Measurements from ENCODE around the gene MSH3.

DNA sequence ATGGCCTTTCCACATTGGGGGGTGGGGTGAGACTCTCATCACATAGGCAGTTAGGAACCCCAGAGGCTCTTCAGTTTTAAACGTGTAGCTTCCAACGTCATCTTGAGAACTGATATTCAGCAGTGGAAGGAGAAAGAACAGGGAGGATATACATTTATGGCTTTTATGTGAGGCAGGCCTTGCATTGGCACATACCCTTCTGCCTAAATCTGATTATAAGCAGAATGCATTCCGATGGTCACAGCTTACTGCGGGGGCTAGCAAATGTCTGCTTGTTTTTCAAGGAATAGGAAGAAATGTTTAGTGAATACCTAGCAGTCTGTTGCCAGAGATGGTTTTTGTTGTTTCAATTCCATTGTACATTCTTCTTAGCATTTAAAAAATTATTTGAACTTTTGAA, 99.3 kb downstream of the MSH3 start:
- TF ChIP-seq, protein P1, sequence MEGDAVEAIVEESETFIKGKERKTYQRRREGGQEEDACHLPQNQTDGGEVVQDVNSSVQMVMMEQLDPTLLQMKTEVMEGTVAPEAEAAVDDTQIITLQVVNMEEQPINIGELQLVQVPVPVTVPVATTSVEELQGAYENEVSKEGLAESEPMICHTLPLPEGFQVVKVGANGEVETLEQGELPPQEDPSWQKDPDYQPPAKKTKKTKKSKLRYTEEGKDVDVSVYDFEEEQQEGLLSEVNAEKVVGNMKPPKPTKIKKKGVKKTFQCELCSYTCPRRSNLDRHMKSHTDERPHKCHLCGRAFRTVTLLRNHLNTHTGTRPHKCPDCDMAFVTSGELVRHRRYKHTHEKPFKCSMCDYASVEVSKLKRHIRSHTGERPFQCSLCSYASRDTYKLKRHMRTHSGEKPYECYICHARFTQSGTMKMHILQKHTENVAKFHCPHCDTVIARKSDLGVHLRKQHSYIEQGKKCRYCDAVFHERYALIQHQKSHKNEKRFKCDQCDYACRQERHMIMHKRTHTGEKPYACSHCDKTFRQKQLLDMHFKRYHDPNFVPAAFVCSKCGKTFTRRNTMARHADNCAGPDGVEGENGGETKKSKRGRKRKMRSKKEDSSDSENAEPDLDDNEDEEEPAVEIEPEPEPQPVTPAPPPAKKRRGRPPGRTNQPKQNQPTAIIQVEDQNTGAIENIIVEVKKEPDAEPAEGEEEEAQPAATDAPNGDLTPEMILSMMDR (IDR thresholded peaks at IDR 0.05): no peak
- TF ChIP-seq POLR2AphosphoS5 (IDR thresholded peaks at IDR 0.05) (no peak), EP300 (IDR thresholded peaks at IDR 0.05) (no peak), POLR2A (IDR thresholded peaks at IDR 0.05) (no peak)

All from suprapubic skin (tissue), 4 donors.